Heart left ventricle (tissue), 13 donors: ENCODE results near the gene ATF6B.

Experiments
- POLR2A ChIP-seq, 2 donors: fragments of 450-650 bp; IDR thresholded peaks; one replicate each; pipeline ENCODE4 v1.6.1; 2017; ENCODE audit warnings: antibody characterized with exemption in 2 of 2, mild to moderate bottlenecking in 2 of 2, moderate library complexity in 2 of 2
- TF ChIP-seq, protein P1 (sequence below), 12 donors: fragments of 200-600 bp; sonication (generic) in 4 of 12; IDR thresholded peaks; one replicate each; pipeline versions ENCODE4 v1.5.0 to v1.8.0; 2018 to 2022; ENCODE audit warnings: antibody characterized with exemption in 12 of 12, mild to moderate bottlenecking in 5 of 12
- donor health status: ischemic (EF 13 %, LVEDD 7.1; RV severe dilation, severe dysfunction).
- donor health status: DM: no; HTN: yes; CAD: no.
- donor health status: DM: no; HTN: no; CAD: no.
- donor health status: ischemic (EF 25% LVEDD 6.9; RV normal size, moderate dysfunction).
- donor health status: ischemic (EF 25% LVEDD 5.7; RV mildly dilated, moderate dysfunction).
- donor health status: ischemic (EF 35%, LVEDD 5.7; RV mildly dilated, moderate dysfunction).
- donor health status: nonischemic (EF 11% LVEDD 7.7; RV severe dilation, severe dysfunction).
- donor health status: DM: yes; HTN: yes; CAD: no.
- donor health status: PGD.
- donor health status: ischemic (EF 29% LVEDD 5.4; RV normal size, mild dysfunction).
- donor health status: nonischemic (EF 23%, LVEDD 6.1; RV moderate dilation, normal function).

- TF ChIP-seq, protein P1, sequence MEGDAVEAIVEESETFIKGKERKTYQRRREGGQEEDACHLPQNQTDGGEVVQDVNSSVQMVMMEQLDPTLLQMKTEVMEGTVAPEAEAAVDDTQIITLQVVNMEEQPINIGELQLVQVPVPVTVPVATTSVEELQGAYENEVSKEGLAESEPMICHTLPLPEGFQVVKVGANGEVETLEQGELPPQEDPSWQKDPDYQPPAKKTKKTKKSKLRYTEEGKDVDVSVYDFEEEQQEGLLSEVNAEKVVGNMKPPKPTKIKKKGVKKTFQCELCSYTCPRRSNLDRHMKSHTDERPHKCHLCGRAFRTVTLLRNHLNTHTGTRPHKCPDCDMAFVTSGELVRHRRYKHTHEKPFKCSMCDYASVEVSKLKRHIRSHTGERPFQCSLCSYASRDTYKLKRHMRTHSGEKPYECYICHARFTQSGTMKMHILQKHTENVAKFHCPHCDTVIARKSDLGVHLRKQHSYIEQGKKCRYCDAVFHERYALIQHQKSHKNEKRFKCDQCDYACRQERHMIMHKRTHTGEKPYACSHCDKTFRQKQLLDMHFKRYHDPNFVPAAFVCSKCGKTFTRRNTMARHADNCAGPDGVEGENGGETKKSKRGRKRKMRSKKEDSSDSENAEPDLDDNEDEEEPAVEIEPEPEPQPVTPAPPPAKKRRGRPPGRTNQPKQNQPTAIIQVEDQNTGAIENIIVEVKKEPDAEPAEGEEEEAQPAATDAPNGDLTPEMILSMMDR (IDR thresholded peaks at IDR 0.05), result no peak
- no peak for TF ChIP-seq POLR2A (IDR thresholded peaks at IDR 0.05)
Measured at GRCh38 chr6:32149932-32150870, 22.2 kb upstream of the ATF6B start.
